GM12875 (cell line): ENCODE results near the gene ANGPTL2.

Source experiments
- H3K4me3 ChIP-seq: one replicate; pipeline ENCODE4 v1.5.1; 2011; ENCODE audit warnings: low read depth, low read length, control low read depth
- TF ChIP-seq, protein P1 (sequence below): IDR thresholded peaks from 2 replicates; pipeline ENCODE4 v1.5.1; 2011; ENCODE audit warnings: low read depth, mild to moderate bottlenecking, control low read depth, inconsistent platforms, low read length, moderate library complexity, borderline replicate concordance; ENCODE audit not compliant: insufficient read depth

ANGPTL2 gene

DNA sequence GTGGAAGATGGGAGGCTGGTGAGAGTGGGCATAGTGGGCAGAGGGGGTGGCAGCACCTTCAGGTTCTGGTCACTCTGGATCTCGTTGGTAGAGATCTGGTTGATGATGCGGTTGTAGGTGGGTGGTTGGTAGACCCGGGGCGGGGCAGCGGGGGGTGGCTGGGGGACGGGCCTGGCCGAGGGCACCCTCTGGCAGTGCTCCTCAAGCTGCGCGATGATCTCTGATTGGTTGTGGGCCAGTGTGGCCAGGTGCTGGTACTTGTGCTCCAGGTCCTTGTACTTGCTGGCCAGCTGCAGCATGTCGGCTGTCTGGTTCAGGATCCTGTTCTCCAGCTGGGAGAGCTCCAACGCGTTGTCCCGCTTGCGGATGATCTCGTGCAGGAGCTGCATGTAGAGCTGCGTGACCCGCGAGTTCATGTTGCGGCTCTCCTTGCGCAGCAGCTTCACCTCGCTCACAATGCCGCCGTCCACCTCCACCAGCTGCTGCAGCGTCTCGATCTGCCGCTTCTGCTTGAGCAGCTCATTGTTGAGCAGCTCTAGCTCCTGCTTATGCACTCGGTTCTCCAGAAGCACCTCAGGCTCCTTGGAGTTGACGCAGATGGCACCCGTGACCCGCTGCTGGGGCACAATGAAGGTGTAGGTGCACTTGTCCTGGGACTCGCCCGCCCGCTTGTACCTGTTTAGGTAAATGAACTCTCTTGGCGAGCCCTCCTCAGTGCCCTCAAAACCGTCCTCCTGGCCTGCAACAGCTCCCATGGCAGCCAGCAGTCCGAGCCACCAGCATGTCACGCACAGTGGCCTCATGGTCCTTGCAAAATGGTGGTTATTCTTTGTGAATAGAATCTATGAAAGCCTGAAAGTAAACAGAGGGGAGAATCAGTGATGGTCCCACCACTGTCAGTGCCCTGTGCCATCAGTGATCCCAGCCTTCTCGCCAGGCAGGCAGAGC is 14.2 kb downstream of the ANGPTL2 start:
- TF ChIP-seq, protein P1, sequence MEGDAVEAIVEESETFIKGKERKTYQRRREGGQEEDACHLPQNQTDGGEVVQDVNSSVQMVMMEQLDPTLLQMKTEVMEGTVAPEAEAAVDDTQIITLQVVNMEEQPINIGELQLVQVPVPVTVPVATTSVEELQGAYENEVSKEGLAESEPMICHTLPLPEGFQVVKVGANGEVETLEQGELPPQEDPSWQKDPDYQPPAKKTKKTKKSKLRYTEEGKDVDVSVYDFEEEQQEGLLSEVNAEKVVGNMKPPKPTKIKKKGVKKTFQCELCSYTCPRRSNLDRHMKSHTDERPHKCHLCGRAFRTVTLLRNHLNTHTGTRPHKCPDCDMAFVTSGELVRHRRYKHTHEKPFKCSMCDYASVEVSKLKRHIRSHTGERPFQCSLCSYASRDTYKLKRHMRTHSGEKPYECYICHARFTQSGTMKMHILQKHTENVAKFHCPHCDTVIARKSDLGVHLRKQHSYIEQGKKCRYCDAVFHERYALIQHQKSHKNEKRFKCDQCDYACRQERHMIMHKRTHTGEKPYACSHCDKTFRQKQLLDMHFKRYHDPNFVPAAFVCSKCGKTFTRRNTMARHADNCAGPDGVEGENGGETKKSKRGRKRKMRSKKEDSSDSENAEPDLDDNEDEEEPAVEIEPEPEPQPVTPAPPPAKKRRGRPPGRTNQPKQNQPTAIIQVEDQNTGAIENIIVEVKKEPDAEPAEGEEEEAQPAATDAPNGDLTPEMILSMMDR: no peak
- H3K4me3 ChIP-seq: no peak overlapping the region

DNA sequence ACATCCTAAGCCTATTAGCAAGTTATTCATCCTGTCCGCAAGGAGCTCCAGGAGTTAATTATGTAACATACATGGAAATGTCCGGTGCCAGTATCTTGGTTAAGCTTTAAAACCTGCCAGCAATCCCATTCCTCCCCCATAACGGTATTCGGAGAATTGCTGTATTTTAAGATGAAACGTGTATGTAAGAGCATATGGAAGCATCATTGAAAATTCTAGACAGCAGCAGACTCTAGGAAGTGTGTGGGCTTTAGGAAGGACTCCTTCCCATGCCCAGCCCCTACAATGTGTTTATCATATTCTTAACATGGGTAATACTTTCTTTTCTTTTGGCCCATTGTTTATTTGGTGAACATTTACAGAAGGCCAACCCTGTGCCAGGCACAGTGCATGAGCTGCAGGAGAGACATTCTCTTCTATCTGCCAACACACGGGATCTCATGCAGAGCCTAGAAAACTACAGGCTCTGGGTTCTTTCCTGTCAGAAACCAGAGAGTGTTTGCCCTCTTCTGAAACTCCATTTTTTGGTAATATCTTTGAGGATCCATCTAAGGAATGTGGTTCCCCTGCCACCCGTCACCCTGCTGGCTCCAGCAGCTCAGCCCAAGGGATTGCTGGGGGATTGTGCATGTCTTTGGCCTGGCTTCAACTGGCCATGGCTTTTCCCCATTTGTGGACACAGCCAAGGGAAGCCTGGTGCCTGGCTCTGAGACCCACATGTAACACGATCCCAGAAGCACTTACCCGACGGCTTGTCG is 15.1 kb downstream of the ANGPTL2 start:
- no peak overlapping the region for H3K4me3 ChIP-seq
- TF ChIP-seq, protein P1: no peak

DNA sequence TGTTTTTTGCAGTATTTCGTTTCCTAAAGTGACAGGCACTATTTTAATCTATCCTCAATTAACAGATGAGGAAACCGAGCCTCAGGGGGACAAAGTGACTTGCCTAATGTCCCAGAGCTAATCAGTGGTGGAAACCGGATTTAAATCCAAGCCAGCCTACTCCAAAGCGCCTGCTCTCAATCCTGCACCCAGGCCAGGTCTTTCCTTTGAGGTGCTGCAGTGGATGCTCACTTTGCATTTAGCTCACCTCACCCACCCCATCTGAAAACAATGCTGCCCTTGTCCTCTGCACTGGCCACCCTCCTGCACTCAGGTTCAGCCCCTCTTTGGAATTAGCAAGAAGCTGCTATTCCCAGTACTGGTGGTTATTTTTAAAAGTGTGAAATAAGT is 16.0 kb downstream of the ANGPTL2 start:
- no peak overlapping the region for H3K4me3 ChIP-seq
- TF ChIP-seq, protein P1: no peak

DNA sequence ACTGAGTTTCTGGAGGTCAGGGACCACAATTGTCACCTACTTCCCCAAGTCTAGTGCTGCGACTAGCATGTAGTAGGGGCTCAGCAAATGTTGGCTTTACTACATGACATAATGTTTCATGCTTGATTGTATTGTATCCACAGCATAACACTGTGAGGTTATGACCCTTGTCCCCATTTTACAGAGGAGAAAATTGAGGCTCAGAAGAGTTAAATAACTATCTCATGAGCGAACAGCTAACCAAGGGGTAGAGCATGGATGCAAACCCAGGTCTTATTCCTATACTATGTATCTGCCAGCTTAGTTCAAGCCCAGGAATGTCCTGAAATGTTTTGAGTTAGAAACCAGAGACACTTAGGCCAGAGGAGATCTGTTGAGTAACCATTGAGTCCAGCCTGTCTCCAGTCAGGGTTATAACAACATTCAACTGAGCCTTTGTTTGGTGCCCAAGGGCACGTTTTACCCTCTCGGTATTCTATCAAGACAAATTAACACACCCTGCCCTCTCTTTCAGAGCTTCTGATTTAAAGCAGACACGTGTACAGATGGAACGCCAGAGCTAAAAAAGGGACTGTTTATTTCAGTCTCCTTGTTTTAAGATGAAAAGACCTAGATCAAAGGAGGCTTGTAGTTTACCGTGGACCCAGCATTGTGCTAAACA is 16.5 kb downstream of the ANGPTL2 start:
- H3K4me3 ChIP-seq: no peak overlapping the region
- TF ChIP-seq, protein P1: no peak

DNA sequence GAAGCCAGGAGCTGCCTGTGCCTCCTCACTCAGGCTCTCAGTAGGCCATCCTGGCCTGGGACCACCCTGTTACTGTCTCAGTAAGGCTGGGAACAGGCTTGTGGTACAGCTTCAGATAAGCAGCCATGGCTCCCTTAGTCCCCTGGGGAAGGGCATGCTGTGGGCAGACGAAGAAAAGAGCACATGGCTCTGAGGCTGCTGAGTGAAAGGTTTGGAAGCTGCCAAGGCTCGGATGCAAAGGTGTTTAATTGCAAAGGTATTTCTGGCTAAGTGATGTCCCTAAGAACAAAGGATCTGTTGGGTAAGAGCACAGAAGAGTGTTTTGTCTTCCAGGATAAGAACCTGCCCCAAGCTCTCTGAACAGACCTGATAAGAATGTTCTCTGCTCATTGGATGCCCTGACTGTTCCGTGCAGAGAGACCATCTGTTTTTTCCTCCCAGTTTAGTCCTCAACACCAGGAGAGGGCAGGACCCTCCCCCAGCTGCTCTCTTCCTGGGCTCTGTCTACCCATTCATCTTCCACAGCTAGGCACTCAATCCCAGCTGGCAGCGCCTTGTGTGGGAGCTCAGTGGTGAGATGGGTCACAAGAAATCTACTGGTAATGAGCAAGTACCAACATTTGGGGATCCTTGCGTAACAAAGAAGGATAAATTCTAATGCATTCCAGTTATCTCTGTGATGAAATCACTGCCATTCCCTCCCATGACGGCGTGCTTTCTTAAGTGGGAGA is 17.7 kb downstream of the ANGPTL2 start:
- no peak overlapping the region for H3K4me3 ChIP-seq
- TF ChIP-seq, protein P1: no peak

DNA sequence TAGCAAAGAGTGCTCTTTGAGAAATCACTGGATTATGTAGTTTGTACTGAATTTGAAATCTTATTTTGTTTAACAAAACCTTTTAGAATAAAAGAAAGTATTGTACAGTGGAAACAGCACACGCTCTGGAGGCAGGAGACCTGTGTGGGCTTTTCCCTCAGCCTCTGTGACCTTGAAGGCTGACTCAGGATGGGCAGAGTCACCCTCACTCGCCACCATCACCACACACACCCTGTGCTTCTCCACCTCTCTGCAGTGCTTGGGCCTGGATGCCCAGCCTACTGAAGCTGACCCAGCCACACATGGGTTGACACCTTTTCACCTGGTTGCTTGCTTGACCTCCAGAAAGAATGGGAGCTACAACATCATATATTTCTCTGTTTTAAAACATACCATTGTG is 19.6 kb downstream of the ANGPTL2 start:
- H3K4me3 ChIP-seq: no peak overlapping the region
- TF ChIP-seq, protein P1: no peak
